GM23338 (cell line): ENCODE measurements around the gene AMBRA1. TPM values are rescaled to one million over a fixed set of nuclear protein-coding genes. Genes with fewer than 3 reads are reported as not detected.

Experiments used
- ATAC-seq: fragments of 200-7000 bp; cut with Tn5 transposase; 3 replicates; pipeline ENCODE4 v1.9.1; 2020
- DNase-seq: peaks from one replicate; pipeline ENCODE4 v3.0.0-alpha.2; 2015; ENCODE audit warnings: low spot score
- H2AFZ ChIP-seq: fragments of 200-600 bp; sonication (generic); 2 replicates; pipeline ENCODE4 v1.8.0; 2016; ENCODE audit warnings: antibody characterized with exemption, mild to moderate bottlenecking, moderate library complexity
- H3F3A ChIP-seq: fragments of 200-600 bp; sonication (generic); replicated peaks from 2 replicates; pipeline ENCODE4 v1.8.0; 2017; ENCODE audit warnings: antibody characterized with exemption, mixed run types, low read depth
- H3K27ac ChIP-seq: fragments of 200-600 bp; sonication (generic); 2 replicates; pipeline ENCODE4 v1.6.1; 2016; ENCODE audit warnings: low read depth
- H3K27me3 ChIP-seq: fragments of 200-600 bp; sonication (generic); 2 replicates; pipeline ENCODE4 v1.8.0; 2016; ENCODE audit warnings: mild to moderate bottlenecking, mixed run types, moderate library complexity; ENCODE audit not compliant: insufficient read depth
- H3K36me3 ChIP-seq: fragments of 200-600 bp; sonication (generic); 2 replicates; pipeline ENCODE4 v1.8.0; 2016; ENCODE audit warnings: mild to moderate bottlenecking; ENCODE audit not compliant: insufficient read depth
- H3K4me1 ChIP-seq: fragments of 200-600 bp; sonication (generic); 2 replicates; pipeline ENCODE4 v1.8.0; 2016; ENCODE audit warnings: mild to moderate bottlenecking, moderate library complexity; ENCODE audit not compliant: insufficient read depth
- H3K4me2 ChIP-seq: fragments of 200-600 bp; sonication (generic); 2 replicates; pipeline ENCODE4 v1.7.1; 2017; ENCODE audit warnings: mixed run types
- H3K4me3 ChIP-seq: fragments of 200-600 bp; sonication (generic); 2 replicates; pipeline ENCODE4 v1.6.1; 2016; ENCODE audit warnings: mixed run types
- H3K79me2 ChIP-seq: fragments of 200-600 bp; sonication (generic); replicated peaks from 2 replicates; pipeline ENCODE4 v1.8.0; 2017; ENCODE audit warnings: mild to moderate bottlenecking; ENCODE audit not compliant: insufficient read depth
- H3K9me2 ChIP-seq: fragments of 200-600 bp; sonication (generic); 2 replicates; pipeline ENCODE4 v1.8.0; 2017; ENCODE audit not compliant: insufficient read depth
- H4K20me1 ChIP-seq: fragments of 200-600 bp; sonication (generic); replicated peaks from 2 replicates; pipeline ENCODE4 v1.8.0; 2017; ENCODE audit warnings: mild to moderate bottlenecking; ENCODE audit not compliant: insufficient read depth
- H3K27ac Mint-ChIP-seq: 2 replicates; pipeline ENCODE4 v1.8.0; 2020; ENCODE audit warnings: inconsistent platforms, mild to moderate bottlenecking, moderate library complexity, mixed read lengths
- H3K27me3 Mint-ChIP-seq: 3 replicates; pipeline ENCODE4 v1.8.0; 2022; ENCODE audit warnings: low read depth, mild to moderate bottlenecking, moderate library complexity, mixed read lengths, inconsistent platforms; ENCODE audit not compliant: insufficient read depth, poor library complexity
- H3K36me3 Mint-ChIP-seq: 3 replicates; pipeline ENCODE4 v1.8.0; 2021; ENCODE audit warnings: low read depth, mild to moderate bottlenecking, inconsistent platforms, moderate library complexity, mixed read lengths
- H3K4me1 Mint-ChIP-seq: 3 replicates; pipeline ENCODE4 v1.8.0; 2020; ENCODE audit warnings: mild to moderate bottlenecking, inconsistent platforms, mixed read lengths
- H3K4me3 Mint-ChIP-seq: 3 replicates; pipeline ENCODE4 v1.8.0; 2021; ENCODE audit warnings: moderate library complexity, mild to moderate bottlenecking, inconsistent platforms, mixed read lengths
- H3K9me3 Mint-ChIP-seq: 3 replicates; pipeline ENCODE4 v1.8.0; 2020; ENCODE audit warnings: moderate library complexity, mild to moderate bottlenecking, inconsistent platforms, mixed read lengths
- CREB1 ChIP-seq: fragments of 250-450 bp; sonication (Bioruptor Pico); IDR thresholded peaks from 2 replicates; pipeline ENCODE4 v1.5.0; 2020; ENCODE audit warnings: low read depth, mild to moderate bottlenecking, moderate library complexity
- EZH2 ChIP-seq: fragments of 200-600 bp; sonication (generic); IDR thresholded peaks from one replicate; pipeline ENCODE4 v1.8.0; 2017; ENCODE audit warnings: antibody characterized with exemption, mild to moderate bottlenecking, low read depth; ENCODE audit not compliant: unreplicated experiment
- EZH2phosphoT487 ChIP-seq: fragments of 200-600 bp; sonication (generic); IDR thresholded peaks from one replicate; pipeline ENCODE4 v1.8.1; 2018; ENCODE audit warnings: antibody characterized with exemption; ENCODE audit not compliant: unreplicated experiment
- JUNB ChIP-seq: IDR thresholded peaks from one replicate; pipeline ENCODE4 v1.6.1; 2016; ENCODE audit warnings: antibody characterized with exemption; ENCODE audit not compliant: unreplicated experiment
- NANOG ChIP-seq: IDR thresholded peaks from 2 replicates; pipeline ENCODE4 v1.6.1; 2016; ENCODE audit warnings: antibody characterized with exemption, borderline replicate concordance
- POLR2AphosphoS5 ChIP-seq: IDR thresholded peaks from 2 replicates; pipeline ENCODE4 v1.6.1; 2016; ENCODE audit warnings: antibody characterized with exemption, low read depth
- STAT1 ChIP-seq: IDR thresholded peaks from one replicate; pipeline ENCODE4 v1.6.1; 2016; ENCODE audit warnings: antibody characterized with exemption; ENCODE audit not compliant: unreplicated experiment
- ZNF114 ChIP-seq: fragments of 250-450 bp; sonication (Bioruptor Pico); IDR thresholded peaks from 2 replicates; pipeline ENCODE4 v1.5.0; 2020; ENCODE audit warnings: mild to moderate bottlenecking, moderate library complexity
- ZNF331 ChIP-seq: fragments of 250-450 bp; sonication (Bioruptor Pico); IDR thresholded peaks from 2 replicates; pipeline ENCODE4 v1.5.0; 2020; ENCODE audit warnings: low read depth, mild to moderate bottlenecking, moderate library complexity
- polyA plus RNA-seq: library from polyadenylated mRNA; unstranded; fragments of >200 nt; fragmentation: Nextera tagmentation; extraction: Ambion mirVana; gene quantifications from 2 replicates; pipeline ENCODE4 v1.2.1, GENCODE V29; 2016
- total RNA-seq: library from RNA; depleted of rRNA; stranded (reverse); fragments of >200 nt; shearing (Covaris generic); gene quantifications from 2 replicates; pipeline ENCODE4 v1.2.3, GENCODE V29; 2014
- TF ChIP-seq, protein P1 (sequence below), 2 experiments: fragments of 200-600 bp in 1 of 2; sonication (generic) in 1 of 2; conservative IDR thresholded peaks; 2 replicates each; pipeline versions ENCODE4 v1.5.1 to v1.6.1; 2016 to 2017; ENCODE audit warnings: antibody characterized with exemption in 2 of 2, low read depth in 2 of 2, mild to moderate bottlenecking in 2 of 2, moderate library complexity in 1 of 2
- TF ChIP-seq, protein P2 (sequence below): IDR thresholded peaks from 2 replicates; pipeline ENCODE4 v1.6.1; 2016; ENCODE audit warnings: antibody characterized with exemption
- TF ChIP-seq, protein P3 (sequence below): fragments of 250-450 bp; sonication (Bioruptor Pico); IDR thresholded peaks from 2 replicates; pipeline ENCODE4 v1.5.0; 2020; ENCODE audit warnings: mild to moderate bottlenecking, moderate library complexity
- TF ChIP-seq, protein P4 (sequence below): IDR thresholded peaks from one replicate; pipeline ENCODE4 v1.6.1; 2018; ENCODE audit warnings: antibody characterized with exemption; ENCODE audit not compliant: unreplicated experiment

Gene AMBRA1
- total and polyA plus RNA-seq, 2 experiments from 2014 or later, result 8.3 to 34.8 TPM

DNA sequence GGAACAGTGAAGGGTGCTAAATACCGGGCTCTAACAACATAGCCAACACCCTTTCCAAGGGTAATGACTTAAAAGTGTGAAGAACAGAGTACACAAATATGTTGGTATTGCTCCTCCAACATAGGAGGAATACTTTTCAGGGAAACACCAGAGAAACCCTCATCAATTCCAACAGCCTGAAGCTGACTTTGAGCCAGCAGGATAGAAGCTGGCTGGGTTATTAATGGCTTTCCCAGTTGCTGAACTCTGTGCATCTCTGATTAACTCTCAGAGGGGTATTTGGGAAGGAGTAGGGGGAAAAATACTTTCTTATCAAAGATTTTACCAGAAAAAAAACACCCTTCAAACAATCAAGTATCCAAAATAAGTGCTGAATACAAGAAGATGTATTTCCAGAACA is 95.6 kb downstream of the AMBRA1 start:
- no peaks in the 10 kb centered on the region for H3K9me3 Mint-ChIP-seq
- Histone ChIP-seq H3K36me3 (no peaks in the 10 kb centered on the region), H3K79me2 (no peaks in the 10 kb centered on the region)

More for the DNA sequence above, 95.6 kb downstream of the AMBRA1 start:
- H3K27me3 Mint-ChIP-seq, result no peaks in the 10 kb centered on the region
- DNase-seq (no peak), ATAC-seq (no peak)
- H3K4me3 Mint-ChIP-seq, result no peak overlapping the region
- no peak overlapping the region for H3K27ac ChIP-seq
- H2AFZ ChIP-seq, result no peak overlapping the region
- no peaks in the 10 kb centered on the region for H3K9me2 ChIP-seq
- no peaks in the 10 kb centered on the region for H3K27me3 ChIP-seq
- H3F3A ChIP-seq, result no peaks in the 10 kb centered on the region
- H3K4me1 ChIP-seq, result no peaks in the 10 kb centered on the region
- no peak overlapping the region for H3K27ac Mint-ChIP-seq
- H4K20me1 ChIP-seq, result peaks cover 14% of the 10 kb centered on the region
- H3K4me3 ChIP-seq, result no peak overlapping the region
- H3K4me1 Mint-ChIP-seq, result no peaks in the 10 kb centered on the region; the same call in 1 of the 3 replicates
- H3K36me3 Mint-ChIP-seq, result peaks cover 7% of the 10 kb centered on the region; the same call in 1 of the 3 replicates
- no peak overlapping the region for H3K4me2 ChIP-seq
- TF ChIP-seq NANOG, result no peak
- no peak for TF ChIP-seq EZH2phosphoT487
- no peak for TF ChIP-seq ZNF114
- TF ChIP-seq, protein P1, sequence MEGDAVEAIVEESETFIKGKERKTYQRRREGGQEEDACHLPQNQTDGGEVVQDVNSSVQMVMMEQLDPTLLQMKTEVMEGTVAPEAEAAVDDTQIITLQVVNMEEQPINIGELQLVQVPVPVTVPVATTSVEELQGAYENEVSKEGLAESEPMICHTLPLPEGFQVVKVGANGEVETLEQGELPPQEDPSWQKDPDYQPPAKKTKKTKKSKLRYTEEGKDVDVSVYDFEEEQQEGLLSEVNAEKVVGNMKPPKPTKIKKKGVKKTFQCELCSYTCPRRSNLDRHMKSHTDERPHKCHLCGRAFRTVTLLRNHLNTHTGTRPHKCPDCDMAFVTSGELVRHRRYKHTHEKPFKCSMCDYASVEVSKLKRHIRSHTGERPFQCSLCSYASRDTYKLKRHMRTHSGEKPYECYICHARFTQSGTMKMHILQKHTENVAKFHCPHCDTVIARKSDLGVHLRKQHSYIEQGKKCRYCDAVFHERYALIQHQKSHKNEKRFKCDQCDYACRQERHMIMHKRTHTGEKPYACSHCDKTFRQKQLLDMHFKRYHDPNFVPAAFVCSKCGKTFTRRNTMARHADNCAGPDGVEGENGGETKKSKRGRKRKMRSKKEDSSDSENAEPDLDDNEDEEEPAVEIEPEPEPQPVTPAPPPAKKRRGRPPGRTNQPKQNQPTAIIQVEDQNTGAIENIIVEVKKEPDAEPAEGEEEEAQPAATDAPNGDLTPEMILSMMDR (conservative IDR thresholded peaks at IDR 0.05; ENCODE audit: low read depth in 2 of 2), result no peak
- TF ChIP-seq, protein P2, sequence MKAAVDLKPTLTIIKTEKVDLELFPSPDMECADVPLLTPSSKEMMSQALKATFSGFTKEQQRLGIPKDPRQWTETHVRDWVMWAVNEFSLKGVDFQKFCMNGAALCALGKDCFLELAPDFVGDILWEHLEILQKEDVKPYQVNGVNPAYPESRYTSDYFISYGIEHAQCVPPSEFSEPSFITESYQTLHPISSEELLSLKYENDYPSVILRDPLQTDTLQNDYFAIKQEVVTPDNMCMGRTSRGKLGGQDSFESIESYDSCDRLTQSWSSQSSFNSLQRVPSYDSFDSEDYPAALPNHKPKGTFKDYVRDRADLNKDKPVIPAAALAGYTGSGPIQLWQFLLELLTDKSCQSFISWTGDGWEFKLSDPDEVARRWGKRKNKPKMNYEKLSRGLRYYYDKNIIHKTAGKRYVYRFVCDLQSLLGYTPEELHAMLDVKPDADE, result no peak
- TF ChIP-seq, protein P3, sequence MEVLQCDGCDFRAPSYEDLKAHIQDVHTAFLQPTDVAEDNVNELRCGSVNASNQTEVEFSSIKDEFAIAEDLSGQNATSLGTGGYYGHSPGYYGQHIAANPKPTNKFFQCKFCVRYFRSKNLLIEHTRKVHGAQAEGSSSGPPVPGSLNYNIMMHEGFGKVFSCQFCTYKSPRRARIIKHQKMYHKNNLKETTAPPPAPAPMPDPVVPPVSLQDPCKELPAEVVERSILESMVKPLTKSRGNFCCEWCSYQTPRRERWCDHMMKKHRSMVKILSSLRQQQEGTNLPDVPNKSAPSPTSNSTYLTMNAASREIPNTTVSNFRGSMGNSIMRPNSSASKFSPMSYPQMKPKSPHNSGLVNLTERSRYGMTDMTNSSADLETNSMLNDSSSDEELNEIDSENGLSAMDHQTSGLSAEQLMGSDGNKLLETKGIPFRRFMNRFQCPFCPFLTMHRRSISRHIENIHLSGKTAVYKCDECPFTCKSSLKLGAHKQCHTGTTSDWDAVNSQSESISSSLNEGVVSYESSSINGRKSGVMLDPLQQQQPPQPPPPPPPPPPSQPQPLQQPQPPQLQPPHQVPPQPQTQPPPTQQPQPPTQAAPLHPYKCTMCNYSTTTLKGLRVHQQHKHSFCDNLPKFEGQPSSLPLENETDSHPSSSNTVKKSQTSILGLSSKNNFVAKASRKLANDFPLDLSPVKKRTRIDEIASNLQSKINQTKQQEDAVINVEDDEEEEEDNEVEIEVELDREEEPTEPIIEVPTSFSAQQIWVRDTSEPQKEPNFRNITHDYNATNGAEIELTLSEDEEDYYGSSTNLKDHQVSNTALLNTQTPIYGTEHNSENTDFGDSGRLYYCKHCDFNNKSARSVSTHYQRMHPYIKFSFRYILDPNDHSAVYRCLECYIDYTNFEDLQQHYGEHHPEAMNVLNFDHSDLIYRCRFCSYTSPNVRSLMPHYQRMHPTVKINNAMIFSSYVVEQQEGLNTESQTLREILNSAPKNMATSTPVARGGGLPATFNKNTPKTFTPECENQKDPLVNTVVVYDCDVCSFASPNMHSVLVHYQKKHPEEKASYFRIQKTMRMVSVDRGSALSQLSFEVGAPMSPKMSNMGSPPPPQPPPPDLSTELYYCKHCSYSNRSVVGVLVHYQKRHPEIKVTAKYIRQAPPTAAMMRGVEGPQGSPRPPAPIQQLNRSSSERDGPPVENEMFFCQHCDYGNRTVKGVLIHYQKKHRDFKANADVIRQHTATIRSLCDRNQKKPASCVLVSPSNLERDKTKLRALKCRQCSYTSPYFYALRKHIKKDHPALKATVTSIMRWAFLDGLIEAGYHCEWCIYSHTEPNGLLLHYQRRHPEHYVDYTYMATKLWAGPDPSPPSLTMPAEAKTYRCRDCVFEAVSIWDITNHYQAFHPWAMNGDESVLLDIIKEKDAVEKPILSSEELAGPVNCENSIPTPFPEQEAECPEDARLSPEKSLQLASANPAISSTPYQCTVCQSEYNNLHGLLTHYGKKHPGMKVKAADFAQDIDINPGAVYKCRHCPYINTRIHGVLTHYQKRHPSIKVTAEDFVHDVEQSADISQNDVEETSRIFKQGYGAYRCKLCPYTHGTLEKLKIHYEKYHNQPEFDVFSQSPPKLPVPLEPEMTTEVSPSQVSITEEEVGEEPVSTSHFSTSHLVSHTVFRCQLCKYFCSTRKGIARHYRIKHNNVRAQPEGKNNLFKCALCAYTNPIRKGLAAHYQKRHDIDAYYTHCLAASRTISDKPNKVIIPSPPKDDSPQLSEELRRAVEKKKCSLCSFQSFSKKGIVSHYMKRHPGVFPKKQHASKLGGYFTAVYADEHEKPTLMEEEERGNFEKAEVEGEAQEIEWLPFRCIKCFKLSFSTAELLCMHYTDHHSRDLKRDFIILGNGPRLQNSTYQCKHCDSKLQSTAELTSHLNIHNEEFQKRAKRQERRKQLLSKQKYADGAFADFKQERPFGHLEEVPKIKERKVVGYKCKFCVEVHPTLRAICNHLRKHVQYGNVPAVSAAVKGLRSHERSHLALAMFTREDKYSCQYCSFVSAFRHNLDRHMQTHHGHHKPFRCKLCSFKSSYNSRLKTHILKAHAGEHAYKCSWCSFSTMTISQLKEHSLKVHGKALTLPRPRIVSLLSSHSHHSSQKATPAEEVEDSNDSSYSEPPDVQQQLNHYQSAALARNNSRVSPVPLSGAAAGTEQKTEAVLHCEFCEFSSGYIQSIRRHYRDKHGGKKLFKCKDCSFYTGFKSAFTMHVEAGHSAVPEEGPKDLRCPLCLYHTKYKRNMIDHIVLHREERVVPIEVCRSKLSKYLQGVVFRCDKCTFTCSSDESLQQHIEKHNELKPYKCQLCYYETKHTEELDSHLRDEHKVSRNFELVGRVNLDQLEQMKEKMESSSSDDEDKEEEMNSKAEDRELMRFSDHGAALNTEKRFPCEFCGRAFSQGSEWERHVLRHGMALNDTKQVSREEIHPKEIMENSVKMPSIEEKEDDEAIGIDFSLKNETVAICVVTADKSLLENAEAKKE, result no peak
- no peak for TF ChIP-seq CREB1
- TF ChIP-seq ZNF331 (CRISPR knock-in tag), result no peak
- TF ChIP-seq STAT1, result no peak
- TF ChIP-seq EZH2, result no peak
- no peak for TF ChIP-seq POLR2AphosphoS5
- TF ChIP-seq, protein P4, sequence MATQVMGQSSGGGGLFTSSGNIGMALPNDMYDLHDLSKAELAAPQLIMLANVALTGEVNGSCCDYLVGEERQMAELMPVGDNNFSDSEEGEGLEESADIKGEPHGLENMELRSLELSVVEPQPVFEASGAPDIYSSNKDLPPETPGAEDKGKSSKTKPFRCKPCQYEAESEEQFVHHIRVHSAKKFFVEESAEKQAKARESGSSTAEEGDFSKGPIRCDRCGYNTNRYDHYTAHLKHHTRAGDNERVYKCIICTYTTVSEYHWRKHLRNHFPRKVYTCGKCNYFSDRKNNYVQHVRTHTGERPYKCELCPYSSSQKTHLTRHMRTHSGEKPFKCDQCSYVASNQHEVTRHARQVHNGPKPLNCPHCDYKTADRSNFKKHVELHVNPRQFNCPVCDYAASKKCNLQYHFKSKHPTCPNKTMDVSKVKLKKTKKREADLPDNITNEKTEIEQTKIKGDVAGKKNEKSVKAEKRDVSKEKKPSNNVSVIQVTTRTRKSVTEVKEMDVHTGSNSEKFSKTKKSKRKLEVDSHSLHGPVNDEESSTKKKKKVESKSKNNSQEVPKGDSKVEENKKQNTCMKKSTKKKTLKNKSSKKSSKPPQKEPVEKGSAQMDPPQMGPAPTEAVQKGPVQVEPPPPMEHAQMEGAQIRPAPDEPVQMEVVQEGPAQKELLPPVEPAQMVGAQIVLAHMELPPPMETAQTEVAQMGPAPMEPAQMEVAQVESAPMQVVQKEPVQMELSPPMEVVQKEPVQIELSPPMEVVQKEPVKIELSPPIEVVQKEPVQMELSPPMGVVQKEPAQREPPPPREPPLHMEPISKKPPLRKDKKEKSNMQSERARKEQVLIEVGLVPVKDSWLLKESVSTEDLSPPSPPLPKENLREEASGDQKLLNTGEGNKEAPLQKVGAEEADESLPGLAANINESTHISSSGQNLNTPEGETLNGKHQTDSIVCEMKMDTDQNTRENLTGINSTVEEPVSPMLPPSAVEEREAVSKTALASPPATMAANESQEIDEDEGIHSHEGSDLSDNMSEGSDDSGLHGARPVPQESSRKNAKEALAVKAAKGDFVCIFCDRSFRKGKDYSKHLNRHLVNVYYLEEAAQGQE, result no peak
- TF ChIP-seq JUNB, result no peak
